Upper lobe of right lung (tissue), 1 donor: ENCODE measurements around the gene UGT1A3. TPM values are rescaled to one million over a fixed set of nuclear protein-coding genes. Genes with fewer than 3 reads are reported as not detected.

ENCODE experiments used
- ATAC-seq: fragments of 200-7000 bp; cut with Tn5 transposase; one replicate; pipeline ENCODE4 v1.9.1; 2020; ENCODE audit warnings: mild to moderate bottlenecking, moderate library complexity
- DNase-seq: peaks from one replicate; pipeline ENCODE4 v3.0.0-alpha.2; 2020
- H3K27ac ChIP-seq: fragments of 200-600 bp; one replicate; pipeline ENCODE4 v1.8.0; 2022
- H3K27me3 ChIP-seq: fragments of 200-600 bp; one replicate; pipeline ENCODE4 v1.8.0; 2022; ENCODE audit warnings: mild to moderate bottlenecking
- H3K36me3 ChIP-seq: fragments of 200-600 bp; one replicate; pipeline ENCODE4 v1.8.0; 2022
- H3K4me1 ChIP-seq: fragments of 200-600 bp; one replicate; pipeline ENCODE4 v1.8.0; 2022
- H3K4me3 ChIP-seq: fragments of 200-600 bp; one replicate; pipeline ENCODE4 v1.8.0; 2022; ENCODE audit warnings: mild to moderate bottlenecking
- H3K9me3 ChIP-seq: fragments of 200-600 bp; one replicate; pipeline ENCODE4 v1.8.0; 2022
- CTCF ChIP-seq: fragments of 200-600 bp; IDR thresholded peaks from one replicate; pipeline ENCODE4 v1.8.0; 2022; ENCODE audit warnings: antibody characterized with exemption
- intact Hi-C: fragments of 100-400 bp; cut with DNase I; formaldehyde crosslinking; loops from one replicate; pipeline ENCODE4 v1.11.0; 2022
- total RNA-seq: library from RNA; stranded (reverse); fragmentation: NEBNext Ultra II Directional; extraction: Animal tissue kit (Norgen Biotek cat#: 25700); gene quantifications from one replicate; pipeline ENCODE4 v1.2.1, GENCODE V29; 2021
- donor health status: DM: no; HTN: yes; CAD: no; lungs with severe emphysema.

Gene UGT1A3
- total RNA-seq, 1 donor from 2014 or later, result not detected

GRCh38 chr2:233817361-233817911 lies 88.6 kb downstream of the UGT1A3 start:
- Histone ChIP-seq H3K9me3 (no peaks in the 10 kb centered on the region), H3K36me3 (no peaks in the 10 kb centered on the region), H3K27me3 (no peaks in the 10 kb centered on the region), H3K4me3 (no peak overlapping the region), H3K27ac (no peak overlapping the region), H3K4me1 (no peaks in the 10 kb centered on the region)
- intact Hi-C loops, result no loop called here
- DNase-seq, result peak; percentile 35
- ATAC-seq, result no peak
- TF ChIP-seq CTCF, result no peak

- ATAC-seq (no peak), DNase-seq (no peak)
- no peaks in the 10 kb centered on the region for H3K9me3 ChIP-seq
- no peak overlapping the region for H3K27ac ChIP-seq
- intact Hi-C loops, result no loop called here
- H3K4me3 ChIP-seq, result no peak overlapping the region
- no peaks in the 10 kb centered on the region for H3K27me3 ChIP-seq
- no peaks in the 10 kb centered on the region for H3K4me1 ChIP-seq
- no peak for TF ChIP-seq CTCF
- no peaks in the 10 kb centered on the region for H3K36me3 ChIP-seq
Measured at GRCh38 chr2:233817995-233818638, 89.3 kb downstream of the UGT1A3 start.

- Histone ChIP-seq H3K27me3 (no peaks in the 10 kb centered on the region), H3K4me1 (no peaks in the 10 kb centered on the region), H3K27ac (no peak overlapping the region), H3K4me3 (no peak overlapping the region), H3K9me3 (no peaks in the 10 kb centered on the region), H3K36me3 (no peaks in the 10 kb centered on the region)
- intact Hi-C loops, result no loop called here
- peak; percentile 44 for DNase-seq
- ATAC-seq, result no peak
- no peak for TF ChIP-seq CTCF
Measured at GRCh38 chr2:233818639-233819621, 90.1 kb downstream of the UGT1A3 start.

GRCh38 chr2:233819884-233820773 lies 91.3 kb downstream of the UGT1A3 start:
- TF ChIP-seq CTCF, result no peak

GRCh38 chr2:233820774-233821105 lies 91.9 kb downstream of the UGT1A3 start:
- intact Hi-C loops, result no loop called here
- DNase-seq (peak; percentile 52), ATAC-seq (no peak)
- H3K4me1 ChIP-seq, result no peaks in the 10 kb centered on the region
- H3K27me3 ChIP-seq, result no peaks in the 10 kb centered on the region
- H3K36me3 ChIP-seq, result no peaks in the 10 kb centered on the region
- TF ChIP-seq CTCF, result no peak
- no peak overlapping the region for H3K4me3 ChIP-seq
- no peak overlapping the region for H3K27ac ChIP-seq
- H3K9me3 ChIP-seq, result no peaks in the 10 kb centered on the region

More at GRCh38 chr2:233819884-233820773, 91.3 kb downstream of the UGT1A3 start:
- DNase-seq (peak; percentile 41), ATAC-seq (no peak)
- no peak overlapping the region for H3K27ac ChIP-seq
- intact Hi-C loops, result no loop called here
- no peaks in the 10 kb centered on the region for H3K4me1 ChIP-seq
- H3K27me3 ChIP-seq, result no peaks in the 10 kb centered on the region
- no peaks in the 10 kb centered on the region for H3K36me3 ChIP-seq
- no peak overlapping the region for H3K4me3 ChIP-seq
- H3K9me3 ChIP-seq, result no peaks in the 10 kb centered on the region
